ENCODE results near the gene CDC42BPA. TPM values are rescaled to one million over a fixed set of nuclear protein-coding genes. Genes with fewer than 3 reads are reported as not detected.

The CDC42BPA gene
- total RNA-seq, 1 experiment from 2014 or later: 21.1 TPM

DNA sequence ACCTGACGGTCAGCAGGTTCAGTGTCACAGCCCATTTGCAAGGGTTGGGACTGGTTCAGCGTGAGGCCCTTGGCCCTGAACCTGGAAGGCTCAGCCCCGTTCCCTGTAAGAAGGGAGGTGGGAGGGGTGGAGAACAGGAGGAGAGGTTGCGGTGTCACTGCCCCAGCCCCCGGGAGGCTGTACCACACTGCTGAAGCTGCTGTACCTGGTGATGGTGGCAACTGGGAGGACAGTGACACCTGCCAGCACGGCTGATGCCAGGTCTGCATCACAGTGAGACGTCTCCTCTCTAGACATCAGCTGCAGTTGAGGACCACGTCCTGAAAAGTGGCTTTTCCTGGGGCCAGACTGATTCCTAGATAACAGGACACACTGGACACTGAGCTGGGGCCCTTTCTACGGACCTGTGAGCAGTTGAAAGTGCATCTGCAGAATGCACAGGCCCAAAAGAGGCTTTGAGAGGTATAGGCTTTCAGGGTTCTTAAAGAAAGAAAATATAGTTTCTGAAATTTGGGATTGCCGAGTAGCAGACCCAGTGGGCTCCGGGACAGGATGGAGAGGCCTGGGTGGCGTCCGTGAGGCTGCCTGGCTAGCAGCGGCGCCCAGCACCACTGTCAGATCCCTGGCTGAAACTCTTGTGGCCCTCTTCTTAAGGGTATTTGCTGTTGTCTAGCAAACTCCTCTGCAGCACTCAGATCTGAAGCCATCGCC, 330.5 kb downstream of the CDC42BPA start:
- DNase-seq (ENCODE audit: low read depth, low spot score): no peak
- in situ Hi-C loops (cut with HindIII; ENCODE audit: low pct_unique_long_range_greater_than_20kb, low sequenced_read_pairs): no loop called here

DNA sequence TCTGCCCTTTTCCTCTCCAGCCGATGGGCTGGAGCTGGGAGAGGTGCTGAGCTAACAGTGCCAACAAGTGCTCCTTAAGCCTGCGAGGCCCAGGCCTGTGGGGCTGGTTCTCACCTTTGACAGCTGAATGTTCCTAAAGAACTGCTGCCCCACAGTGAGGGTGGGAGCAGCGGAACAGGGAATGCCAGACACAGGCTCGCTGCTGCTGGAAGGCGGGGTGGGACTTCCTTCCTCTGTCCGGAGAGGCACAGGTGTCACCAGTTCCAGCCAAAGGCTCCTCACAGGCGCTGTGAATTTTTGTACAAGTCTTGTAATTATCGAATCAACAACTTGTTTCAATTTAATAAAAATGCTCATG, 331.1 kb downstream of the CDC42BPA start:
- no peak for DNase-seq (ENCODE audit: low read depth, low spot score)
- in situ Hi-C loops (cut with HindIII; ENCODE audit: low pct_unique_long_range_greater_than_20kb, low sequenced_read_pairs): no loop called here

DNA sequence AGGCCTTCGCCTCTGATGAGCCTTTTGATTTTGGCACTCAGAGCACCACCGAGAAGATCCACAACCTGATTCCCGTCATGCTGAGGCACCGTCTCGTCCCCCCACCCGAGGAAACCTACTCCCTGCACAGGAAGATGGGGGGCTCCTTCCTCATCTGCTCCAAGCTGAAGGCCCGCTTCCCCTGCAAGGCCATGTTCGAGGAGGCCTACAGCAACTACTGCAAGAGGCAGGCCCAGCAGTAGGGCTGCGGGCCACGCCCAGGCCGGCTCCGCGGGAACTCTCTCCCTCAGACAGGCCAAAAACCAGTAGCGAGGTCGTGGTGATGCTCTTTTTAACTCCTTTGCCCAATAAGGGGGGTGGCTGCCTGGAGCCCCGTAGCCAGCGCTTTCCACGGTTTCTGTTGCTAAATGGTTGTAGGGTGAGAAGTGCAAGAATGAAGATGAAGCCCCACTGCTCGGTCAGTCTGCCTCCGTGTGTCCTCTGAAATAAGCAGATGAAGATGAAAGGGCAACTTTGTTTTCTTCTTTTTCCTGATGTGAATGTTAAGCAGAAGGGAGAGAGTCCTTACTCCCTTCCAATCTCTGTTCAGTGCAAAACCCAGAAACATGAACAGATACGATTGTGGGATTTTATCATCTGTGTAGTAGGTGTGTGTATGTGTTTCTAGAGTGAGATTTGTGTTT, 331.7 kb downstream of the CDC42BPA start:
- no peak for DNase-seq (ENCODE audit: low read depth, low spot score)
- in situ Hi-C loops (cut with HindIII; ENCODE audit: low pct_unique_long_range_greater_than_20kb, low sequenced_read_pairs): no loop called here

DNA sequence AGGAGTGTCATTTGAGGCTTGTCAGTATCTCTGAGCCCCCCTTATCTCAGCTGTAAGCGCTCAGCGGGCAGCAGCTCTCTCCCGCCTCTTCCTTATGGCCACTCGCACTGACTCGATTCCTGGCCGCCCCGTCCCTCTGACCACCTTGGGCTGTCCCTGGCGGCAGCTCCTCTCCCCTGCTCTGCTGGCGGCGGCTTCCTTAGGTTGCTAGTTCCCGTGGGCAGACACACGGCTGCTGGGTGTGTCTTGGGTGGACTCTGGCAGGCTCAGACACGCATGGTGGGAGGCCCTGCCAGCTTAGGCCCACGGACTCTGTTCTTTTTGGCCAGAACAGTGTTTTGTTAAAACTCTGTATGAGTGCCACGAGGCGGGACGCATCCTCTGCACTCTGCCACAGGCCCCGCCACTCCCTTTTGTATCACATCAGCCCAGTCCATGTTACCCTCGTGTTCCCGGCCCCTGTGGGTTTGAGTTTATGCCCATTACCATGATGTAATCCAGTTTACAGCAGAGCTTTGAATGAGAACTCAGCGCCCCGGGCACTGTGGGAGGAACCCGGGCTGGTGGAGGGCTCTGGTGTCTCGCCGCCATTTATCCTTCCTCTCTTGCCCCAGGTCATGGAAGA, 332.3 kb downstream of the CDC42BPA start:
- no peak for DNase-seq (ENCODE audit: low read depth, low spot score)
- in situ Hi-C loops (cut with HindIII; ENCODE audit: low pct_unique_long_range_greater_than_20kb, low sequenced_read_pairs): no loop called here

- no peak for DNase-seq (ENCODE audit: low read depth, low spot score)
- in situ Hi-C loops (cut with HindIII; ENCODE audit: low pct_unique_long_range_greater_than_20kb, low sequenced_read_pairs): no loop called here
Observed at GRCh38 chr1:226985239-226985838, 333.0 kb downstream of the CDC42BPA start.

GRCh38 chr1:226984521-226985238, 333.6 kb downstream of the CDC42BPA start:
- DNase-seq (ENCODE audit: low read depth, low spot score): no peak

GRCh38 chr1:226983992-226984364, 334.3 kb downstream of the CDC42BPA start:
- in situ Hi-C loops (cut with HindIII; ENCODE audit: low pct_unique_long_range_greater_than_20kb, low sequenced_read_pairs): no loop called here
- no peak for DNase-seq (ENCODE audit: low read depth, low spot score)

More at GRCh38 chr1:226984521-226985238, 333.6 kb downstream of the CDC42BPA start:
- in situ Hi-C loops (cut with HindIII; ENCODE audit: low pct_unique_long_range_greater_than_20kb, low sequenced_read_pairs): no loop called here

GRCh38 chr1:226983247-226983991, 334.9 kb downstream of the CDC42BPA start:
- in situ Hi-C loops (cut with HindIII; ENCODE audit: low pct_unique_long_range_greater_than_20kb, low sequenced_read_pairs): no loop called here
- no peak for DNase-seq (ENCODE audit: low read depth, low spot score)

DNA sequence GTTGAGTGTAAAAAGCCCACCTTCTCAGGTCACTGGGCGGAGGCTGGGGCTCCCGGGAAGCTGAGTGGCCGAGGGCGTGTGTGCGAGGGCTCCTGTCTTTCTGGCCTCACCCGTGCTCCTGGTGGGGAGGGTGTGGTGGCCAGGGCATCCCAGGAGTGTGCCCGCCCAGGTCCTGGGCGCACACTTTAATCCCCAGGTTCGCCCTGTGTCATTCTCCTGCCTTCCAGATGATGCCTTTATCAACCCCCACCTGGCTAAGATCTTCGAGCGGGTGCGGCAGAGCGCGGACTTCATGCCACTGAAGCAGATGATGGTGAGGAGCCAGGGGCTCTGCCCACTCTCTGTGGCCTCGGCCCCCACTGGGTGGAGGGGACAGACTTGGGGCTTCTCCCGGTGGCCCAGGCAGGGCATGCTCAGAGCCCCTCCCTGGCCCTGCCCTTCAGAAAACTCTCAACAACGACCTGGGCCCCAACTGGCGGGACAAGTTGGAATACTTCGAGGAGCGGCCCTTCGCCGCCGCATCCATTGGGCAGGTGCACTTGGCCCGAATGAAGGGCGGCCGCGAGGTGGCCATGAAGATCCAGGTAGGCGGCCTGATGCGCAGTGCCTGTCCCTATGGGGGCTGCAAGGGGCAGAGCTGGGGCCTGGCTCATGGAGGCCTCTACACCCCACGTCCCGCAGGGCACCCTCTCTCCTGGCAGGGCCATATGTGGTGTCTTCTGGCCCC, 335.7 kb downstream of the CDC42BPA start:
- in situ Hi-C loops (cut with HindIII; ENCODE audit: low pct_unique_long_range_greater_than_20kb, low sequenced_read_pairs): no loop called here
- no peak for DNase-seq (ENCODE audit: low read depth, low spot score)

DNA sequence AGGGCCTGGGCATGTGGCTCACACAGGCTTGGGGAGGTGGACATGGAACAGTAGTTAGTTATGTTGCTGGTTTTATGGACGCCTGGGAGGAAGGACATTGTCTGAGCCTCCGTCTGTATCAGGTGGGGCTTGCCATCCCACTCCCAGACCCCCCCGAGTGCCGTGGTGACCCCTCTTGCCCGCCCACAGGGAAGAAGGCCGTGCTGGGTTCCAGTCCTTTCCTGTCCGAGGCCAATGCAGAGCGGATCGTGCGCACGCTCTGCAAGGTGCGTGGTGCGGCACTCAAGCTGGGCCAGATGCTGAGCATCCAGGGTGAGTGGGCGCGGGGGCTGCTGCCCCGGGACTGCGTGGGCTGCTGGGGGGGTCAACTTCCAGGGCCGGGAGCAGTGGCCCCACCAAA, 336.5 kb downstream of the CDC42BPA start:
- DNase-seq (ENCODE audit: low read depth, low spot score): no peak
- in situ Hi-C loops (cut with HindIII; ENCODE audit: low pct_unique_long_range_greater_than_20kb, low sequenced_read_pairs): no loop called here

DNA sequence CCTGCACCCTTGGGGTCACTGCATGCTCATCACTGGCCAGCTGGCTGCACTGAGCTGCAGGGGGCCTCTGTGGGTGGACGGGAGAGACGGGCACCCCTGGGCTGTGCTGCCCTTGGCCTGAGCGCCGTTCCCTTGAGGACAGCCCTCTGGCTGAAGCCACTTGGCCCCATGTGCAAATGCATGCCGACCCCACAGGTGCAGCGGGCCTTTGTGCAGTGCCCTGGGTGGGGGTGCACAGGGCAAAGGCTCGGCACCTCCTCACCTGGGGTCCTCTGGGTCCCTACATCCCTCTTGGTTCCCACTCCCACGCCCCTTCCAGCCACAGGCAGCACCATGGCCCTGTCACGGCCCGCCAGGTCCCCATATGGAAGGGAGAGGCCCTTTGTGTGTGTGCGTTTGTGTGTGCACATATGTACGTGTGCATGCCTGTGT, 336.9 kb downstream of the CDC42BPA start:
- DNase-seq (ENCODE audit: low read depth, low spot score): no peak
- in situ Hi-C loops (cut with HindIII; ENCODE audit: low pct_unique_long_range_greater_than_20kb, low sequenced_read_pairs): no loop called here

GRCh38 chr1:226980565-226981385, 337.5 kb downstream of the CDC42BPA start:
- in situ Hi-C loops (cut with HindIII; ENCODE audit: low pct_unique_long_range_greater_than_20kb, low sequenced_read_pairs): no loop called here
- no peak for DNase-seq (ENCODE audit: low read depth, low spot score)

GRCh38 chr1:226980122-226980560, 338.2 kb downstream of the CDC42BPA start:
- in situ Hi-C loops (cut with HindIII; ENCODE audit: low pct_unique_long_range_greater_than_20kb, low sequenced_read_pairs): no loop called here
- DNase-seq (ENCODE audit: low read depth, low spot score): no peak

GRCh38 chr1:226979517-226980121, 338.7 kb downstream of the CDC42BPA start:
- in situ Hi-C loops (cut with HindIII; ENCODE audit: low pct_unique_long_range_greater_than_20kb, low sequenced_read_pairs): no loop called here

GRCh38 chr1:226979115-226979516, 339.2 kb downstream of the CDC42BPA start:
- in situ Hi-C loops (cut with HindIII; ENCODE audit: low pct_unique_long_range_greater_than_20kb, low sequenced_read_pairs): no loop called here

More at GRCh38 chr1:226979517-226980121, 338.7 kb downstream of the CDC42BPA start:
- no peak for DNase-seq (ENCODE audit: low read depth, low spot score)

More at GRCh38 chr1:226979115-226979516, 339.2 kb downstream of the CDC42BPA start:
- DNase-seq (ENCODE audit: low read depth, low spot score): no peak

Data from SK-MEL-5 (cell line).